NCI-H524 (cell line): Measurements from ENCODE around the gene OSBPL2.

Experiments used
- DNase-seq, 2 experiments: peaks; one replicate each; lab custom pipeline; 2025; lab: John Stamatoyannopoulos, UW

Gene OSBPL2

DNA sequence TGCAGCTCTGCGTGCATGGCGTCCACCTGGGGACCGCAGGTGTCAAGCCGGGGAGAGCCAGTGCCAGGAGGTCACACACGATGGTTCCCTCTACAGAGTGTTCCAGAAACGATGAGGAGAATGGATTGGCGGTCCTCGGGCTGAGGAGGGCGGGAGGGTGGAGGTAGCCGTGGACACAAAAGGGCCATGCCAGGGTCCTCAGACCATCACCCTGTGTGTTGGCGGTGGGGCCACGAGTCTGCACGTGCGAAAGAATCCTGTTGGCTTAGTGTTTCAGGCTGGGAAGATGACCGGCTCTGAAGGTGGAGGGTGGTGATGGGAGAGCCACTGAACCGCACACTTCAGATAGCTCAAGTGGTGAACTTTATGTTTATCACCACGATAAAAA lies 31.9 kb upstream of the OSBPL2 start:
- no peak for DNase-seq

DNA sequence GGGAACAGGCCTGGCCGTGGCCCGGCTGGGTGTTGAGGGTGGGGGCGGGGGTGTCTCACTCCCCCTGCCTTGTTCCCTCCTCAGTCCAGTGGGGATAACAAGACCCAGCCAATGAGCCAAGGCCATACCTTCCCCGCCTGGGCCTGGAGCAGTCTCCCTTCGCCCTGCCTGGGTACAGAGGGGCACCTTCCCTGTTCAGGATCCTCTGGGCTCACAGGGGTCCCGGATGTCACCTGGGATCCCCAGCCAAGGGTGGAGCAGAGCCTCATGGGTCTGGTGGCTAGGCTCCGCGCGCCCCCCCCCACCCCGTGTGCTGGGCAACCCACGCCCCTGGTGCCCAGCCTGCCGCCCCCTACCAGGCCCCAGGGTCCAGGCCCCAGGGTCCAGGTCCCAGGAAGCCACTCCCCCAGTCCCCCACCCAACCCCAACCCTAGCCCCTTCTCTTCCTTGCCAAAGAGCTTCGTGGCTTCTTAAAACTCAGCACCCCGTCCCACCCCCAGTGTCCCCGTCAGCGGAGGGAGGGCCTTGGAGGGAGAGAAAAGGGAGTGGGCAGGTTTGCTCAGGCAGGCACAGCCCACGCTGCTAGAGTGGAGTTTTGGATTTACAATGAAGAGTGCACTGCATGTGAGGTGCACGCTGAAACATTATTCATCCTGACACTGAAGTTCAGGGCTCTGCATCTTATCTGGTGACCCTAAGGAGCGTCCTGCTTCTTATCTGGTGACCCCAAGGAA lies 30.1 kb upstream of the OSBPL2 start:
- no peak for DNase-seq

DNA sequence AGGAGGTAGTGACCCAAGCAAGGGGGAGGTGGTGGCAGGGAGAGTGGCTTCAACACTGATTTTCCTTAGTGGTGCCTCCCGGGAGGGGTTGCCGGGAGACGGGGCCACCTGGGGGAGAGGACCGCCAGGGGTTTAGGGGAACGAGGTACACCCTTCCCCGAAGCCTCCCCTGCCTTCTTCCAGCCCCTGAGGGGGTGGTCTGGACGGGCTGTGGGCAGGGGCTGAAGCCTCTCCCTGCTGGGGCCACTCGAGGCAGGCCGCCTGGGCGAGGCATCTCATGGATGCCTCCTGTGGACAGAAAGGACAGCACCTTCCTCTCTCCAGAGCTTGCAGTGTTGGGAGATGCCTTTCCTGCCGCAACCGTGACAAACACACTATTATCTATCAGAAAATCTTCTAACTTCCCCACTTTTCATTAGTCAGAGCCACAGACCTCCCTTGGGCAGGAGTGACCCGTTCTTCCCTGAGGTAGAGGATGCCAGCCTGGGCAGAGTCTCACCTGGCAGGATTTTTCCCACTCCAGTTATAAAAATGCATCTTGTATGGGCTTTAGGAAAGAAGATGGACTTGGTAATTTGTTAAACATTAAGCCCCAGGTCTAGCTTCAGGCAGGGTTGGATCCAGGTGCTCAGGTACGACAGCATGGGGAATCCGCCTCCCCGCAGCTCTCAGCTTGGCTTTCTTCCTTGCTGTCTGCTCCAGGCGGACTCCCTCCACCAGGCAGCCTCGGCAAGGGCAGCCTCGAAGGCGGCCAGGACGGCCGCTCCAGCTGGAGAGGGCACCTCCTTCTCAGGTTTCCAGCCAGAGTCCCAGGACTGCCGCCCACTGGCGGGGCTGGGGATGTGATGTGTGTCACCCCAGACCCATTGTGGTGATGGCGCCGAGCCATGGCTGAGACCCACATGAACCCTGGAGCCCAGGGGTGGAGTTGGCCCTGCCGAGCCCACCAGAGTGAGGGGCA lies 29.2 kb upstream of the OSBPL2 start:
- DNase-seq, result peak in 1 of 2 experiments; percentile 46

DNA sequence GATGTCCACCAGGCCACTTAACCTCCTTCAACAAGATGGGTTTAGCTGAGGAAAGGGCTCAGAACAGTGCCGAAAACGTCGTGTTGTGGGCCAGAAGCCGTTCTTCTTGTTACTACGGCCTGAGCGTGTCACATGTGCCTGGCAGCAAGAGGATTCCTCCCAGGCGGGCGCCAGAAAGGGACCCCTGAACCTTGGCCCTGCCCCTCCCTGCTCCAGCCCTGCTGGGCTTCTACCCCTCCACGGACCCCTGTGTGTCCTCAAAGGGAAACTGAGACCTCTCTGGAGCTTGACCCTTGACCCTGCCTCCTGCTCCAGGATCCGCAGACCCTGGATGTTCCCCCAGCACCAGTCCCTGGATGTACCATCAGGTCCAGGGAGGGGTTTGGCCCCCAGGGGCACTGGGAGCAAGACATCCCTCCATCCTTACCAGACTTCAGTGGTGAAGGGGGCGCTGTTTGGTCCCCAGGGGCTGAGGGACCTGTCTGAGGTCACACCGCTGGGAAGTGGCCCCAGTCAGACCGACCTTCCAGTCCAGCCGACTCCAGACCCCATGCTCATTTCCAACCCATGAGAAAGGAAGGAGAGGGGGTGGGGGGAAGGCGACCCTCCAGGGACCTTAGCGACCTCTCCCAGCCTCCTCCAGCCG lies 28.3 kb upstream of the OSBPL2 start:
- DNase-seq, result no peak

DNA sequence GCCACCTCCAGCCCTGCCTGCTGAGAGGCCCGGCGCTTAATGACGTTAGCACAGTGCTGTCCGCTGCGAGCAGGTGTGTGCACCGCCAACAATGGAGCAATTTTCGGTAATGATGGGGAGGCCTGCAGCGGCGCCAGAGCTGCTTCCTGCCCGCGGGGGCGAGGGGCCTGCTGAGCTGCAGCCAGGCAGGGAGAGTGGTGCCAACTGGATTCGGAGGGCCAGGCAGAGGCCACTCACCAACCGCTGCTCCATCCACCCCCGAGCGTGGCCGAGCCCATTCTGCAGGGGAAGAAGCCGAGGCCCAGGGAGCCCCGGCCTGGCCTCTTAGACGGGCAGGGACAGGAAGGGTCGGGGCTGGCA lies 27.8 kb upstream of the OSBPL2 start:
- no peak for DNase-seq

DNA sequence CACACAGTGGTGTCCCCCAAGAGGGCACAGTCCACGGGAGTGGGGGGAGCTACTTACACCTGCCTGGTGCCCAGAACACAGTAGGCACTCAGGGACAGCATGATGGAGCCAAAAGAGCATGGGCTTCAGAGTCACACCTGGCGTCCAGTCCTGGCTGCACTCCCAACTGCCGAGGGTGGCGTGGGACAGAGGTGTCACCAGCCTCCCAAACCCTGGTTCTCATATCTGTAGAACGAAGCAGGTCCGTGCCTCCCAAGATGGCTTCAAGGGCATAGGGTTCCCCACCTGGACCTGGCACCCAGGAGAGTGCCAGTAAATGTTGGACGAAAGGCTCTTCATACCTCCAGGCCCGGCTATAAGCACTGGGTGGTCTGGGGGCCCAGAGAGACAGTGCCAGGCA lies 27.1 kb upstream of the OSBPL2 start:
- no peak for DNase-seq

DNA sequence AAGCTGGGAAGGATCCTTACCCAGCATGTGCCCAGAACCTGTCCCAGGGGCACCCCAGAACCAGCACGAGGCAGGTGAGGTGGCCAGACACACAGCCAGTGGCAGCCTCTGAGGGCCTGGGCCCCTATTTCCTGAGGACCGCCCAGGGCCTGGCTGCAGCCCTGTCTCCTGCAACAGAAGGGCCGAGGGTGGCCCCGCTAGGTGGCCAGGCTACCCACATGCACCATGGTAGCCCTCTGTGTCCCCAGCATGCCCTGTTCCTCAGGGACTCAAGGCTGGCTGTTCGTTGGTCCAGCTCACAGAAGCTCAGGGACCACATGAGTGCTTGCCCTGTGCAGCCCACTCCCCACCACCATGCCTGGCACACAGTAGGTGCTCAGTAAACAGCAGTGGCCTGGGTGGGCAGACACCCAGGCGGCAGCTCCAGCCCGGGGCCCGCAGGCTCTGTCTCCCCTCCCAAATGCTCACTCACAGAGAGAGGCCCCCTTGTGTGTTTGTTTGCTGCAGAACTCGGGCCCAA lies 26.5 kb upstream of the OSBPL2 start:
- DNase-seq, result no peak

DNA sequence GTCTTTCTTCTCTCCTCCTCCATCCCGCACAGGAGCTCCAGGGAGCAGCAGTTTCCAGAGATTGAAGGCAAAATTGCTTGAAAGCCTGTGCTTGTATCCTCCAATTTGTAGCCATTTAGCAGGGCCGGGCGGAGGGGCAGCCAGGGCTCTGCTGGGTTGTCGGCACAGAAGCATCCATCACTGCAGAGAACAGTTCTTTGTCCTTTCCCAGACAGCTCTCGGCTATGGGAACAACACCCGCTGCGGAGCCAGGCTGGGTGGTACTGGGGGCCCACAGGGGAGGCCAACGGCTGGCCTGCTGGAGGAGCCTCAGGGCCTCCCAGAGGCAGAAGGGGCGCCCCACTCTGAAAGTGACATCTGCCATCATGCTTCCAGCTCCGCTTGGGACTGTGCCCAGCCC lies 26.0 kb upstream of the OSBPL2 start:
- DNase-seq, result no peak

DNA sequence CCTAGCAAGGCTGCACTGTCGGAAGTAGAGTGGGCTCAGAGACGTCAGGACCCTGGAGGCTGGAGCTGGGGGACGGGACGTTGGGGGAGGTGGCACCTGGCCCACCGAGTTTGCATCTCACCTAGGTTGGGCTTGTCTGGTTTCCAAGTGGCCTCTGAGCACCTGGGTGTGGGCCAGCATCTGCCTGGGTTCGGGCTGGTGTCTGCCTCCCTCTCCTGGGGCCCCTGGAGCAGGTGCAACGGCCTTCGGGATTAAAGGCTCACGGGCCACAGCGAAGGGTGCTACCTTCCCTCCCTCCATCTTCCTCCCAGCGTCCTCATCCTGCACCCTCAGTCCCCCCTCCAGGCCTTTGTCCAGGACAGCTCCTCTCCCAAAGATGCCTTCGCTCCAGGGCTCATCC lies 24.3 kb upstream of the OSBPL2 start:
- no peak for DNase-seq

DNA sequence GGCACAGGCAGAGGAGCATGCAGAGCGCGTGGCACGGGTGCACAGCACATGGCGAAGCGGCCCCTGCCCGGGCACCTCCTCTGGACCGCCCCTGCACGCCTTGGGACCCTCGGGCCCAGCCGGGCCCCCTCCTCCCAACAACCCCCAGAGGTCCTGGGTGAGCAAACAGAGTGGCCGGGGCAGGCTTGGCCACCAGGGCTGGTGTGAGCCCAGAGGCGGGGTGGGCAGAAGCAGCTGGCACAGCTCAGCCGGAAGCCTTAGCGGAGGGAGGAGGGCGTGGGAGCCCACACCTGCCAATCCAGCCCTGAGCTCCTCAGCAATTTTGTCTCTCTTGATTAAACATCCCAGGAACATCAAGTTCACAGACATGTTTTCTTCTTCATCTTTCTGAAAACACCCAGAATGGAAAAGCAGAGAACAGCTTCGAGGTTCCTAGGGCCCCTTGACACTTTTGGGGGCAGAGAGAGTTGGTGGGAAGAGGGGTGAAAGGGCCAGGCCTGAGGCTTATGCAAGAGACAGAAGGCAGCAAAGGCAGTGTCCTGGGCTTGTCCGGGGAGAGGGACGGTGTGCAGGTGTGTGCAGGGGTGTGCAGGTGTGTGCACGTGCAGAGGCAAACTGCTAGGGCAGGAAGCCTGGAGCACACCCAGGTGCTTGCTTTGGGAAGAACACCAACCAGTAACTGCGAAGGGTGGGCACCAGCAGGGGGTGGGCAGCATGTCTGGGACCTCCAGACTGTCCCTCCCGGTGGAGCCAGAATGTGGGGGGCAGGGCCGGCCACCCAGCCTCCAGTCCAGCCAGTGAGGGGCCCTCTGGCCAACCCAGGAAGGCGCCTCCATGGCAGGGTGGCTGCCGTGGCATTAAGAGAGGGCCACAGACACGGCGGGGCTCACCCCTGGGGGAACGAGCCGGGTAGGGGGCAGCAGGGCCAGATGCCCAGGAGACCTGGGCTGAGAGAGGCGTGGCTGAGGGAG lies 23.0 kb upstream of the OSBPL2 start:
- no peak for DNase-seq

DNA sequence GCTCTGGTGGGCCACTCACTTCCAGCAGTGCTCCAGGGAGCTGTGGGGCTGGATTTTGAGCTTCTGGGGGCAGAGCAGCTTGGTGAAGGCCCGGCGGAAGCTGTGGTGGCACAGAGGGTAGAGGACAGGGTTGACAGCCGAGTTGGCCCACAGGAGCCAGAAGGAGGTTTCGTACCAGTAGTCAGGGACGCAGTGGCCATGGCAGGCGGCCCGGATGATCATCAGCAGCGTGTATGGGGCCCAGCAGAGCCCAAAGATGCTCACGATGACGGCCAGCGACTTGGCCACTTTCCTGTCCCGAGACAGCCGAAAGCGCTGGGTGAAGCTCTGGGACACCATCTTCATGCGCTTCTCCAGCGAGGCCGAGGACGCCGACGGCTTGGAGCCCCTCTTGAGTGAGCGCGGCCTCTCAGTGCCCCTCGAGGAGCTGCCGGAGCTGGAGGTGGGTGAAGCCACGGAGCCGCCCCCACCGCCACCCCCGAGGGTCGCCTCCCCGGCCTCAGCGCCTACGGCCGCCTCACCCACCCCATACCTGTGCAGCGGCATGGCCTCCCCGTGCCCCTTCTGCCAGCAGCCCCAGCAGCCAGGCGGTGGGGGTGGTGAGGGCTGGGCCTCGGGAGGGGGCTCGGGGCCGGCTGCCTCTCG lies 22.2 kb upstream of the OSBPL2 start:
- no peak for DNase-seq

DNA sequence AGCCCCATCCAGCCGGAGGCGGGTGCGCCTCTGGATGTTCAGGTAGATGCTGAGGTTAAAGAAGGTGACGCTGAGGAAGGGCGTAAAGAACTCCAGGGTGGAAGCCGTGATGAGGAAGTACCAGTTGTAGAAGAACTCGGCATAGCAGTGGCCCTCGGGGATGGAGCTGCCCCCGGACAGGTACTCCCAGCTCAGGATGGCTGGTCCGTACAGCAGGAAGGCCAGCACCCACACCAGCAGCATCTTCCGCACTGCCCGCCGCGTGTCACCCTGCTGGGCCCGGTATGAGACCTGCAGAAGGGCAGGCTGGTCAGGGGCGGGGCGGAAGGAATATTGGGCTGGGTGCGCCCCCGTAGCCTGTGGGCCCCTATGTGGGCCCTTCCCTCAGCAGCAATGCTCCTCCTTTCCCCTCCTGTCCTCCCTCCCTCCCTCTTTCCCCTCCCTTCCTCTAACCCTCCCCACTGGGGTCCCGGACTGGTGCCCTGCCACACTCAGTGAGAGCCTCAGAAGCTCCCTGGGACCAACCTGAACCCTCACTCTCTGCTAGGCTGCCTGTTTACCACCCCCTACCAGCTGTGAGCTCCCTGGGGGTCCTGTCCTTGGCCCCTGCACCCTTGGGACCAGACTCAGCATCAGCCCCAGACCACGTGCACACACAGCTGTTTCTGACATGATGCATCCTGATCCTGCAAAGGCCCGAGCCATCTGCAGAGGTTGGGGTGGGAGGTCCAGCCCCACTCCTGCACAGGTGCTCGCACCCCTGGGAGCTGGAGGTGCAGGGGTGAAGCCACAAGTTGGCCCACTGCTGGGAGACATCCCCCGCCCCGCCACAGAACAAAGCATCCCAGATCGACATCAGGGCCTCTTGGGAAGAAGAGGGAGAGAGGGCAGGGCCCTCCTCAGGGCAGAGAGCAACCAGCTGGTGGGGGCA lies 21.4 kb upstream of the OSBPL2 start:
- DNase-seq, result no peak

DNA sequence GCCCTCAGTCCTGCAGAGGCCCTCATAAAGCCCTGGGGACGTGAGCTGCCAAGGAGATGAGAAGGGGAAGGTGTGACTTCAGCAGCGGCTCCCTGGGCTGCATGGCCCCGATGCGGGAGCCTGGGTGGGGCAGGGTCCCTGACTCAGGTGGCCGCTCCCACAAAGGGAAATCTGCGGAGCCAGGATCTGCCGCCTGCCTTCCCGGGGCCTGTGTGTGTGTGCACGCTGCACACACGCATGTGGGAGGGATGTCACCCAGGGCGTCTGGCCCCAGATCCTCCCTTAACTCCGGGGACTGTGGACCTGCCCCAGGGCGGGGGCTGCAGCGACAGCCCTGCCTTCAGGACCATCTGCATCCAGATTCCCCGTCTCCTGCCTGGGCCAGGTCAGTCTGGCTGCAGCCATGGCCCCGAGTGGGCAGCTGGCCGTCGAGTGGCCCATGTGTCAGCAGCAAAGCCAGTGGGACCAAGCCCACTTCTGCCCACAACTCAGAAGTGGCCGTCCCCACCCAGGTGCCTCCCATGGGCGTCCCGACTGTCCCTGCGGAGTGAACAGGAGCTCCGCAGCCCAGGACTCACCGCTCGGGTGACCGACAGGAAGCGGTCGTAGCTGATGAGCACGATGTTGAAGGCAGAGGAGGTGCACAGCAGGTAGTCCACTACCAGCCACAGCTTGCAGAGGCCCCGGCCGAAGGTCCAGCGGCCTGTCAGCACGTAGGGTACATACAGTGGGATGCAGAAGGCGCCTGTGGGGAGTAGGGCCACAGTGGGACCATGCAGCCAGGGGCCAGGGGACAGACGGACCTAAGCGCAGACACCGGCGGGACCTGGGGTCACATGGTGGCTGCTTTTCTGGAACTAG lies 20.2 kb upstream of the OSBPL2 start:
- DNase-seq, result no peak

DNA sequence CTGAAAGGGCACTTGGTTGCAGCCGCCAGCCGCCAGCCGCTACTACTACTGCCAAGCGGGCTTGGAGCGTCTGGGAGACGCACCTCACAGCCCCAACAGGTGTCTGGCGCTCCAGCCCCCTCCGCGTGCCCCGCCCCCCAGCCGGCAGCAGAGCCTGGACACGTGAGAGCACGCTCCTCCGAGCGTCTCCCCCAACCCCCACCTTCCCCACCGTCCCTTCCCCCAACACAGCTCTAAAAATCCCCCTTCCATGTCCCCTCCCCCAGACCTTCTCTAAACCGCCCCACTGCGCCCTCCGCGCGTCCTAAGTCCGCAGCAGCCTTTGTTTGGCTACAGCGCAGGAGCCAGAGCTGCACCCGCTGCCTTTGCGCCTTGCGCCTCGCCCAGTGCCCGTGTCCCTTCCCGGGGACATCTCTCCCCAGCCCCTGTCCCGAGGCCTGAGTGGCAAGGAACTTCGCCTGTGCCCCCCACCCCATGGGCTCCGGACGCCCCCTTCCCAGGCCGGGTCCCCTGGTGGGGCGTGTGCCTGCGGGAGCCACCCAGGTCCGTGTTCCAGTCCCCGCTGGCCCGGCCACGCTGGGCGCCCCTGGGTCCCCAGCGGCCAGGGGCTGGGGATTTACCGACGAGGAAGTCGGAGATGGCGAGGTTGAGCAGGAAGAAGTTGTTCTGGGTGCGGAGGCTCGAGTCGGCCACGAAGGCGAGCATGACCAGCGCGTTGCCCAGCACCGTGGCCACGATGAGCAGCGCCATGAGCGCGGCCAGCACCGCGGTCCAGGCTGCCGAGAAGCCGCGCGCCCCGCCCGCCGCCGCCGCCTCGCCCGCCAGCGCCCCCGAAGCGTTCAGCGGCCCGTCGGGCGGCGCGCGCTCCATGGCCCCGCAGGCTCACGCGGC lies 19.0 kb upstream of the OSBPL2 start:
- DNase-seq, result peak in 1 of 2 experiments; percentile 49

DNA sequence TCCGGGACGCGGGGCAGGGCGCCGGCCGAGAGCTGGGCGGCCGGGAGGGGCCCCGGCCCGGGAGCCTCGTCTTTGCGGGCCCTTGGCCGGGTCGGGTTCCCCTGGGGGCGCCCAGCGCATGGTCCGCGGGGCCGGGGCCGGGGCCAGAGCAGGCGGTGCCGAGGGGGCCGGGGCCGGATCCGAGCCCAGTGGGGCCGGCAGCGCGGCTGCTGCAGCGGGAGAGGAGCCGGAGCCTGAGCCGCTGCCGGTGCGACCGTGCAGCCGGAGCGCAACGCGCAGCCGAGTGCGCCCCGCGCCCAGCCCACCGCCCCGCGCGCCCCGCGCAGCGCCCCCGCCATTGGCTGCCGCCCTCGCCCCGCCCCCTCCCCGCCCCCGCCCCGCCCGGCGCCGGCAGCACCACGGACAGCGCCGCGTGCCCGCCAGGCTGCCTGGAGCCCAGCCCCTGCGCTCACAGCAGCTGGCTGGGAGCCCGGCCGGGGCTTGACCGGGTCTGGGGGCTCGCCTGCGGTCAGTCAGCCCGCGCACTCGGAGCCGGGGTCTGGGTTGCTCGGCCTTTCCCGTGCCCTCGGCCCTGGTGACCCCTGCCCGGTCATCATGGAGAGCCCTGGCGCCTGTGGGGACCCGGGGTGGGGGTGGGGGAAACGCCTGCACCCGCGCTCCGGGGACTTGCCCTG lies 18.2 kb upstream of the OSBPL2 start, which contains the start of gene HRH3:
Gene HRH3, minus strand, starts transcription at position 287 of the 674 bp plus-strand sequence. CDS start 308 bp downstream, outside the sequence.
- DNase-seq, result peak in 1 of 2 experiments; percentile 36

DNA sequence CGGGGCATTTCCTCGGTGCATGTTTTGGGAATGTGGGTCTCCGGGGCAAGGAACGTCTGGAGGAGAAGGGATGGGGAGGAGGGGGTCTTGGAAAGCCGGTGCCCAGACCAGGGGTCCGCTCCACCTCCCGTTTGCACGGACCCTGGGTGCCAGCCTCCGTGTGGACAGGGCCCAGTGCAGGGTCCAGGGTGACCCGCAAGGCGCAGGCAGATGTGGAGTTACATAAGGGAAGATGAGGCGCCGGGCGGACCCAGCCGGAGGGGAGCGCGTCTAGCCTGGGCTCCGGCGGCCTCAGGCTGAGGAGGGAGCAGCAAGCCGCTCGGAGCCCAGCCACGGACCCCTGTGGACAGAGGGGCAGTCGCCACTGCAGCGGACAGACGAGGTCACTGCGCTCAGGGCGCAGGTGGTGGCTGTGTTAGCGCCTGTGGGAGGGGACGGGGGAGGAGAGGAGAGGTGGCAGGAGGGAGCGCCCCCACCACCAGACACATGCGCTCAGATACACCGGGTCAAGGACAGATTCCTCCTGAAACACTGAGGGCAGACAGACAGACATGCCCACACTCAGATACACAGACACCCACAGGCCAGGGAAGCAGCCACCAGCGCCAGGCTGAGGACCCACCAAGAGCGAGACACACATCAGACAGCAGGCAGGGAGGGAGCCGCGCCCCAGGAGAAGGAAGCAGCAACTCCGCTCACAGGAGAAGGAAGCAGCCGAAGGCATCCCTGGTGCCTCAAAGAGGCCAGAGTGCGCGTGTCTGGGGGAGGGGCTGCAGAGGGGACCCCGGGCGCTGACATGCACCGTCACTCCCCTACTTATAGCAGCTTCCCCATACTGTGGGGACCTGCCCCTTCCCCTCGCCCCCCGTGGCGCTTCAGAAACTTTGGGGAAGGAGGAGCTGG lies 17.4 kb upstream of the OSBPL2 start:
- no peak for DNase-seq
